GM21528 (cell line): Measurements from ENCODE around the gene XYLT1.
"Not testable (repeated sequence)": the region's sequence is repeated elsewhere in the genome, so short reads cannot be mapped to it uniquely, and the experiment has no call there.

Experiments used
- ATAC-seq: cut with Tn5 transposase; IDR thresholded peaks from one replicate; pipeline ENCODE4 v1.9.1; 2021; ENCODE audit warnings: mild to moderate bottlenecking, moderate library complexity; ENCODE audit not compliant: unreplicated experiment, low FRiP score

XYLT1 gene

GRCh38 chr16:17488506-17488905 lies 17.7 kb upstream of the XYLT1 start:
- no peak for ATAC-seq

- no peak for ATAC-seq
Measured at GRCh38 chr16:17483351-17483750, 12.6 kb upstream of the XYLT1 start.

GRCh38 chr16:17482341-17482740 lies 11.6 kb upstream of the XYLT1 start:
- not testable (repeated sequence) for ATAC-seq

- ATAC-seq: no peak
Measured at GRCh38 chr16:17481736-17482135, 11.0 kb upstream of the XYLT1 start.

GRCh38 chr16:17477260-17477545 lies 6.4 kb upstream of the XYLT1 start:
- ATAC-seq: not testable (repeated sequence)

GRCh38 chr16:17476414-17477259 lies 5.9 kb upstream of the XYLT1 start:
- no peak for ATAC-seq

GRCh38 chr16:17475104-17475503 lies 4.3 kb upstream of the XYLT1 start:
- no peak for ATAC-seq

- no peak for ATAC-seq
Measured at GRCh38 chr16:17474572-17474971, 3.8 kb upstream of the XYLT1 start.

- no peak for ATAC-seq
Measured at GRCh38 chr16:17474037-17474436, 3.3 kb upstream of the XYLT1 start.

- no peak for ATAC-seq
Measured at GRCh38 chr16:17471719-17472461, 1.1 kb upstream of the XYLT1 start.

- ATAC-seq: no peak
Measured at GRCh38 chr16:17470182-17470907, 415 bp downstream of the XYLT1 start.

- ATAC-seq: no peak
Measured at GRCh38 chr16:17469741-17470181, 999 bp downstream of the XYLT1 start.

- ATAC-seq: no peak
Measured at GRCh38 chr16:17469011-17469740, 1.6 kb downstream of the XYLT1 start.

- ATAC-seq: no peak
Measured at GRCh38 chr16:17468611-17469010, 2.1 kb downstream of the XYLT1 start.

GRCh38 chr16:17467923-17468540 lies 2.7 kb downstream of the XYLT1 start:
- ATAC-seq: no peak

GRCh38 chr16:17466876-17467275 lies 3.9 kb downstream of the XYLT1 start:
- no peak for ATAC-seq

GRCh38 chr16:17465460-17465859 lies 5.3 kb downstream of the XYLT1 start:
- no peak for ATAC-seq

- no peak for ATAC-seq
Measured at GRCh38 chr16:17463335-17463734, 7.4 kb downstream of the XYLT1 start.

- ATAC-seq: no peak
Measured at GRCh38 chr16:17461951-17462729, 8.6 kb downstream of the XYLT1 start.
